GM21360 (cell line): ENCODE results near the gene S100A4.

Experiments used
- ATAC-seq: cut with Tn5 transposase; IDR thresholded peaks from one replicate; pipeline ENCODE4 v1.9.1; 2021; ENCODE audit warnings: mild to moderate bottlenecking, moderate library complexity; ENCODE audit not compliant: unreplicated experiment

The S100A4 gene

DNA sequence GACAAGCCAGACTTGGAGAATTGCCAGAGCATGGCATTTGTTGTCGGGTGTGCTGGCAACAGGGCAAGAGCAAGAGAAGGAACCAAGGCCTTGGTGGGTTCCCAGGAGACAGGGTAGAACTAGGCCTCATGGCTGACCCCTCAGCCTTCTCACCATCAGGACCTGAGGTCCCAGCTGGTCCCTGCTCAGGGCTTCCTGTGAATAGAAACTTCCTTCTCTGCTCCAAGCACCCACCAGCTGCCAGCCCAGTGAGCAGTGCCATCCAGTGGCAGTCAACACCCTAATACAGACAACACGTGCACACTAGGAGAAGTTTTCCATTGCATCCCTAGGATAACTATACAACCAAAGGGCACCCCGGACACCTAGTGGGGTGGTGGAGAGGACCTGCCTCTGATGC, 32.6 kb downstream of the S100A4 start:
- ATAC-seq = no peak

DNA sequence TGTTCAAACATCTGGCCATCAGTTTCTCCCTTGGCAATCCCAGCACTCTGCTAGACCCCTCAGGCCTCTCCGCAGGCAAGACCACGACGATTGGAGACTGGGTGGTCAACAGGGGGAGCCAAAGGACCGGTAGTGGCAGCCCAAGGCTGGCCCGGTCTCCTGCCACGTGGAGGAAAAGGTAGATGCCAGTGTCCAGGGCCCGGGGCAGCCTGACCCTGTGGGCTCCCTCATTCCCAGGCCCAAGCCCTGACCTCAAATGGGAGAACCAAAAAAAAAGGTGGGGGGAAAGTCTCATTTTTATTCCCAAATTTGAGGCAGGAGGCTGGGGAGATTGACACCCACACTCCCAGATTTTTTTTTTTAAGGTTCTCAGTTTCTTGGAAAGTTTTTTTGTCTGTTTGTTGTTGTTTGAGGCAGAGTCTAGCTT, 34.6 kb downstream of the S100A4 start:
- no peak for ATAC-seq

- no peak for ATAC-seq
Measured at GRCh38 chr1:153509729-153510354, 35.8 kb downstream of the S100A4 start.

GRCh38 chr1:153509036-153509435, 36.6 kb downstream of the S100A4 start:
- ATAC-seq = no peak

- ATAC-seq = no peak
Measured at GRCh38 chr1:153507926-153508583, 37.6 kb downstream of the S100A4 start.

GRCh38 chr1:153506831-153507413, 38.7 kb downstream of the S100A4 start:
- ATAC-seq = no peak

DNA sequence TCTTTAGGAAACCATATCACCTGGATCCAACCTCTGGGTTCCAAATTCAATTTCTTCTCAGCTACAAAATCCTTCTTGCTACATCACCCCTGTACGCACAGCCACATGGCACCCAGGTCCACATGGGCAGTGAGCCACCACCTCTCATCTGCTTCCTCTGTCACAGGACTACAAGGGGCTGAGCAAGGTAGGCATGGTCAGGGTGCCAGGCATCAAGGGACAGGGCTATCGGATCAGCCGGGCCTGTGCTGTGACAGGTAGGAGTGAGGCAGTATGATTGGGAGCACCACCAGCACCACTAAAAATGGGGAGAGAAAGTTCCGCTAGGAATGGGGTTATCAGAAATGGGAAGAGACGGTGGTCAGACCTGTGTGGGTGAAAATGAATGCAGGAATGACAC, 39.2 kb downstream of the S100A4 start:
- no peak for ATAC-seq

- ATAC-seq = no peak
Measured at GRCh38 chr1:153505576-153505975, 40.0 kb downstream of the S100A4 start.

- ATAC-seq = no peak
Measured at GRCh38 chr1:153503766-153504165, 41.8 kb downstream of the S100A4 start.

DNA sequence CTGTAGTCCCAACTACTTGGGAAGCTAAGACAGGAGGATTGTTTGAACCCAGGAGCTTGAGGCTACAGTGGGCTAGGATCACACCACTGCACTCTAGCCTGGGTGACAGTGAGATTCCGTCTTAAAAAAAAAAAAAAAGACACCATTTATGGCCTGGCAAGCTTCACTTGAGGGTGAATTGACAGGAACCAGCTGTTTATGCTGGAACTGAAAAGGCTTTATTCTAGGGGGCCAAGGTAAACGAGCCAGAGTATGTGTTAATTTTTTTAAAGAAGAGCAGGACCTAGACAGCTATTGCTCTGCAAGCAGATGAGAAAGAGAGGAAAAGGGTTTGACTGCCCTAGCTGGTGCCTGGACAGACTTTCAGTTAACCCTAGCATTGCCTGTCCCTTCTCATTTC, 46.9 kb downstream of the S100A4 start:
- ATAC-seq = no peak

DNA sequence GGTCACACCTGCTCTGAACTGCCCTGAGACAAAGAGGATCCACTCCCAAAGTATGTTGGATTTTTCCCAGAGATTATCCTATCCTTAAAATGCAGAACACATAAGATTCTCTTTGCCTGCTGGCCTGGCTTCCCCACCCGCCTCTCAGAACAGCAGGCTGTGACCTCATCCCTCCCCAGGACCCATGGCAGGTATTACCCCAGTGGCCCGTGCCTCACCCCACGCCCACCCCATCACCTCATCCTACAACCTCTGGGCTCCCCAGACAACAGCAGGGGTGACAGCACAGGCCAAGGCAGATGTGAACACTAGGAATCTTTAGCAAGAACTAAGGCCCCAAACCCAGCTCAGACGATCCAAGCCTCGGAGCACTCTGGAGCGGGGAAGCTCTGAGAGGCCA, 50.1 kb downstream of the S100A4 start:
- no peak for ATAC-seq

DNA sequence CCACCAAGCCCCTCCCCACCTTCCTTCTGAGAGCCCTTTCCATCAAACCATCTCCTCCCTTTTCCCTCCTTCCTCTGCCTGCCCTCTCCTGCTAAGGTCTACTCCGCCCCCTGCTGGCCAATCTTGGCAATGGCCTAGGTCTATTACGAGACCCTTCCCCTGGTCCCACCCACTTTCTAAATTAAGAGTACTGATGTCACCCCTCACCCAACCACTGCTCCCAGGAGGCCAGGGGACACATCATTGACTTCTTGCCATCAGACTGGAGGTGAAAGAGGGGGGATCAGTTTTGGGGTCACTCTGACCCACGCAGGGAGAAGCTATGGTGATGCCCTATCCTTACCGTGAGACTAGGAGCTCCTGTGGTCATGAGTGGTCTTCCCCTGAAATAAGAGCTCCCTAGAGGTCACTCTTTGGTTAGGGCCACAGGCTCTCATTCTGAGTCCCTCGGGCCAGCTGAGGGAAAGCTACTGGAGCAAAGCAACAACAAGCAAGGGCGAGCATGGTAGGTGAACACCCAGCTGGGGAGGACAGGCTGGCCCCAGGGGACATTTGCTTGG, 50.5 kb downstream of the S100A4 start:
- ATAC-seq = no peak
